ENCODE data around the gene DERA.
"Not testable (repeated sequence)": the region's sequence is repeated elsewhere in the genome, so short reads cannot be mapped to it uniquely, and the experiment has no call there.

DERA gene

GRCh38 chr12:16043480-16043879 lies 132.3 kb downstream of the DERA start:
- H3K4me3 ChIP-seq (ENCODE audit: low read length in 2 of 2): no peak overlapping the region
- no peaks in the 10 kb centered on the region for H3K27me3 ChIP-seq (ENCODE audit: control insufficient read depth in 2 of 2, insufficient read depth in 2 of 2, low read length in 2 of 2)
- H3K36me3 ChIP-seq (ENCODE audit: control insufficient read depth in 2 of 2, insufficient read depth in 2 of 2, low read length in 2 of 2): peaks cover 2 to 4% of the 10 kb centered on the region in 2 donors
- no peak overlapping the region for H3K27ac ChIP-seq (ENCODE audit: low read depth in 2 of 2, low read length in 2 of 2)
- H3K9me3 ChIP-seq (ENCODE audit: control insufficient read depth in 2 of 2, low read length in 2 of 2): peaks cover 2 to 7% of the 10 kb centered on the region in 2 donors
- H3K4me1 ChIP-seq (ENCODE audit: control insufficient read depth in 2 of 2, insufficient read depth in 2 of 2, low read length in 2 of 2): peaks cover 6% of the 10 kb centered on the region in 2 donors
- H3K9ac ChIP-seq (ENCODE audit: low read depth in 1 of 2, low read length in 2 of 2): no peak overlapping the region

- H3K4me3 ChIP-seq (ENCODE audit: low read length in 2 of 2): no peak overlapping the region
- peaks cover 6% of the 10 kb centered on the region in 2 donors for H3K4me1 ChIP-seq (ENCODE audit: control insufficient read depth in 2 of 2, insufficient read depth in 2 of 2, low read length in 2 of 2)
- H3K36me3 ChIP-seq (ENCODE audit: control insufficient read depth in 2 of 2, insufficient read depth in 2 of 2, low read length in 2 of 2): peaks cover 0 to 2% of the 10 kb centered on the region in 2 donors
- peaks cover 2 to 7% of the 10 kb centered on the region in 2 donors for H3K9me3 ChIP-seq (ENCODE audit: control insufficient read depth in 2 of 2, low read length in 2 of 2)
- no peak overlapping the region for H3K27ac ChIP-seq (ENCODE audit: low read depth in 2 of 2, low read length in 2 of 2)
- H3K27me3 ChIP-seq (ENCODE audit: control insufficient read depth in 2 of 2, insufficient read depth in 2 of 2, low read length in 2 of 2): no peaks in the 10 kb centered on the region
- H3K9ac ChIP-seq (ENCODE audit: low read depth in 1 of 2, low read length in 2 of 2): no peak overlapping the region
Observed at GRCh38 chr12:16046266-16046665, 135.1 kb downstream of the DERA start.

DNA sequence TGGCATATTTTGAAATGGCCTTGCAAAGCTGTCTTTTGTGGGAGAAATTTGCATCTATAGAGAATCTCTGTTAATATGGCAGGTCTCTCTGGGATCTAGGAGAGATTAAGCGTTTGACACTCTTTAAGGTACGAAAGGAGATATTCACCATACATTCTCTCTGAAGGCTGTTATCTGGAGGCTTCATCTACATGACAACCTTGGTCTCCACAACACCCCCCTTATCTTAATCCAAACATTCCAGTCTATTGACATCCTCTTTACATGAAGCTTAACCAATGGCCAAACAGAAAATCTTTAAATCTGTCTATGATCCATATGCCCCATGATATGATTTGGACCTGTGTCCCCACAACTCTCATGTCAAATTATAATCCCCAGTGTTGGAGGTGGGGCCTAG lies 137.4 kb downstream of the DERA start:
- H3K27me3 ChIP-seq (ENCODE audit: control insufficient read depth in 2 of 2, insufficient read depth in 2 of 2, low read length in 2 of 2): no peaks in the 10 kb centered on the region
- no peak overlapping the region for H3K4me3 ChIP-seq (ENCODE audit: low read length in 2 of 2)
- H3K36me3 ChIP-seq (ENCODE audit: control insufficient read depth in 2 of 2, insufficient read depth in 2 of 2, low read length in 2 of 2): peaks cover 0 to 2% of the 10 kb centered on the region in 2 donors
- H3K27ac ChIP-seq (ENCODE audit: low read depth in 2 of 2, low read length in 2 of 2): no peak overlapping the region
- H3K9ac ChIP-seq (ENCODE audit: low read depth in 1 of 2, low read length in 2 of 2): no peak overlapping the region
- H3K9me3 ChIP-seq (ENCODE audit: control insufficient read depth in 2 of 2, low read length in 2 of 2): peaks cover 0 to 7% of the 10 kb centered on the region in 2 donors
- H3K4me1 ChIP-seq (ENCODE audit: control insufficient read depth in 2 of 2, insufficient read depth in 2 of 2, low read length in 2 of 2): peaks cover 6% of the 10 kb centered on the region in 2 donors

DNA sequence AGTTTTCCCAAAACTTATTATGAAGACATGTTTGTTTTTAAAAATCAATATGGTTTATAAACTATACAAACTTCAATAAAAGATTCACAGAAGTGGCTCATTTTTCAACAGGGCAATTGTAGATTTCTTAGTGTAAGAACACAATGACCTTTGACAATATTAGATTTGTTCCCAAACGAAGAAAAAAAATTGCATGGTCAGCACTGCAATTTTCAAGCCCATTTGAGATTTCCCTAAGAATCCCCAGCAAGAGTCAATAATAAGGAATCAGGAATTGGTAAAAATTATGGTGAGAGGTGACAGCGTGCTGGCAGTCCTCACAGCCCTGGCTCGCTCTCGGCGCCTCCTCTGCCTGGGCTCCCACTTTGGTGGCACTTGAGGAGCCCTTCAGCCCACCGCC lies 145.8 kb downstream of the DERA start:
- H3K9ac ChIP-seq (ENCODE audit: low read depth in 1 of 2, low read length in 2 of 2): no peak overlapping the region
- H3K4me3 ChIP-seq (ENCODE audit: low read length in 2 of 2): no peak overlapping the region
- H3K4me1 ChIP-seq (ENCODE audit: control insufficient read depth in 2 of 2, insufficient read depth in 2 of 2, low read length in 2 of 2): no peaks in the 10 kb centered on the region
- H3K36me3 ChIP-seq (ENCODE audit: control insufficient read depth in 2 of 2, insufficient read depth in 2 of 2, low read length in 2 of 2): no peaks in the 10 kb centered on the region
- H3K27me3 ChIP-seq (ENCODE audit: control insufficient read depth in 2 of 2, insufficient read depth in 2 of 2, low read length in 2 of 2): no peaks in the 10 kb centered on the region
- no peak overlapping the region for H3K27ac ChIP-seq (ENCODE audit: low read depth in 2 of 2, low read length in 2 of 2)
- H3K9me3 ChIP-seq (ENCODE audit: control insufficient read depth in 2 of 2, low read length in 2 of 2): no peaks in the 10 kb centered on the region

DNA sequence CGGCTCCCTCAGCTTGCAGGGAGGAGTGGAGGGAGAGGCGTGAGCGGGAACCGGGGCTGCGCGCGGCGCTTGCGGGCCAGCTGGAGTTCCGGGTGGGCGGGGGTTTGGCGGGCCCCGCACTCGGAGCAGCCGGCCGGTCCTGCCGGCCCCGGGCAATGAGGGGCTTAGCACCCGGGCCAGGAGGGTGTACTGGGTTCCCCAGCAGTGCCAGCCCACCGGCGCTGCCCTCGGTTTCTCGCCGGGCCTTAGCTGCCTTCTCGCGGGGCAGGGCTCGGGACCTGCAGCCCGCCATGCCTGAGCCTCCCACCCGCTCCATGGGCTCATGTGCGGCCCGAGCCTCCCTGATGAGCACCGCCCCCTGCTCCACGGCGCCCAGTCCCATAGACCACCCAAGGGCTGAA lies 146.2 kb downstream of the DERA start:
- not testable (repeated sequence) for H3K9ac ChIP-seq (ENCODE audit: low read depth in 1 of 2, low read length in 2 of 2); H3K4me1 ChIP-seq (ENCODE audit: control insufficient read depth in 2 of 2, insufficient read depth in 2 of 2, low read length in 2 of 2); H3K4me3 ChIP-seq (ENCODE audit: low read length in 2 of 2); H3K9me3 ChIP-seq (ENCODE audit: control insufficient read depth in 2 of 2, low read length in 2 of 2); H3K36me3 ChIP-seq (ENCODE audit: control insufficient read depth in 2 of 2, insufficient read depth in 2 of 2, low read length in 2 of 2); H3K27ac ChIP-seq (ENCODE audit: low read depth in 2 of 2, low read length in 2 of 2); H3K27me3 ChIP-seq (ENCODE audit: control insufficient read depth in 2 of 2, insufficient read depth in 2 of 2, low read length in 2 of 2)

DNA sequence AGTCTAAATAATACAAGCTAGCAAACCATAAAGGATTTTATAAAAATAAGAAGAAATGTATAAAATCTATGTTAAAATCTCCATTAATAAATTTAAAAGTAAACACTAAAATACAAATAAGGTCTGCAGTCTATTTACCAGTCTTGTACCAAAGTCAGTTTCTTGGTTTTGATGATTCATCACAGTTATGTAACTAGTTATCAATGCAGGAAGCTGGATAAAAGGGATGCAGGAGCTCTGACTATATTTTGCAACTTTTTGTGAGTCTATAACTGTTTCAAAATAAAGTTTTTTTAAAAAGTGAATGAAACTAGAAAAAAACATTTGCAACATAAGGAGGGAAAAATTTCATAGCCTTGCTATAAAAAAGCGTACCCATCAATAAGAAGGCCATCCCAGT lies 151.5 kb downstream of the DERA start:
- no peak overlapping the region for H3K27ac ChIP-seq (ENCODE audit: low read depth in 2 of 2, low read length in 2 of 2)
- H3K4me3 ChIP-seq (ENCODE audit: low read length in 2 of 2): no peak overlapping the region
- H3K27me3 ChIP-seq (ENCODE audit: control insufficient read depth in 2 of 2, insufficient read depth in 2 of 2, low read length in 2 of 2): no peaks in the 10 kb centered on the region
- no peaks in the 10 kb centered on the region for H3K36me3 ChIP-seq (ENCODE audit: control insufficient read depth in 2 of 2, insufficient read depth in 2 of 2, low read length in 2 of 2)
- no peaks in the 10 kb centered on the region for H3K4me1 ChIP-seq (ENCODE audit: control insufficient read depth in 2 of 2, insufficient read depth in 2 of 2, low read length in 2 of 2)
- no peaks in the 10 kb centered on the region for H3K9me3 ChIP-seq (ENCODE audit: control insufficient read depth in 2 of 2, low read length in 2 of 2)
- no peak overlapping the region for H3K9ac ChIP-seq (ENCODE audit: low read depth in 1 of 2, low read length in 2 of 2)

DNA sequence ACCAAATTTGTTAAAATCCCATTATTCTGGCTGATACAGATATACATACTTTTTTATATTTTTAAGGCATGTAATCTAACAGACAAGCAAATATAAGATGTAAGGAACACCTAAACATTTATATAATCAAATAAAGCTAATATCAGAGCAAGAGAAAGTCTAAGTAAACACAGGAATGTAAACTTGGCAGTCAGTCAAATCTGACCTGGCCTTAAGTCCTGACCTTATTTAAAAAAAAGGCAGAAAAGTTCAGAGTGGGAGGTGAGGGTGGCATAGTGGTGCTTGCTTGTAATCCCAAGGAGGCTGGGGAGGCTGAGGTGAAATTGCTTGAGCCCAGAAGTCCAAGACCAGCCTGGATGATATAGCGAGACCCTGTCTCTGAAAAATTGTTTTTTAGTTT lies 152.6 kb downstream of the DERA start:
- Histone ChIP-seq H3K9ac (ENCODE audit: low read depth in 1 of 2, low read length in 2 of 2) (no peak overlapping the region), H3K36me3 (ENCODE audit: control insufficient read depth in 2 of 2, insufficient read depth in 2 of 2, low read length in 2 of 2) (no peaks in the 10 kb centered on the region), H3K4me3 (ENCODE audit: low read length in 2 of 2) (no peak overlapping the region), H3K9me3 (ENCODE audit: control insufficient read depth in 2 of 2, low read length in 2 of 2) (no peaks in the 10 kb centered on the region), H3K27ac (ENCODE audit: low read depth in 2 of 2, low read length in 2 of 2) (no peak overlapping the region), H3K27me3 (ENCODE audit: control insufficient read depth in 2 of 2, insufficient read depth in 2 of 2, low read length in 2 of 2) (no peaks in the 10 kb centered on the region), H3K4me1 (ENCODE audit: control insufficient read depth in 2 of 2, insufficient read depth in 2 of 2, low read length in 2 of 2) (no peaks in the 10 kb centered on the region)

DNA sequence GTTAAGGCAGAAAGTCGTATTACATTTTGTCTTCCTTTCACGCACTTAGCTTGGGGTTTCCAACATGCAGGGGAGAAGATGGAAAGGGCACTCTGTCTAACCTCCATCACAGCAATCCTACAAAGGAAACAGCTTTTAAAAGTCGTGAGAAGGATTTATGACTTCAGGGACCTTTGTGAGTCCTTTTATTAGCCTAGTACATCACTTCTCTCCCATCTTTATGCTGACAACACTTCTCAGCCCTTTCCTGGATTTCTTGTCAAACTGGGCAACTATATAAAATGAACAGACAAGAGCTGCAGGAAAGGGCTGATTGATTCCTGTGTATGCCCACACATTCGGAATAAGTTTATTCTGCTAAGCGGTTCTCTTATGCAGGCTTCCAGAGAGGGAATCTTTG lies 159.0 kb downstream of the DERA start:
- H3K4me1 ChIP-seq (ENCODE audit: control insufficient read depth in 2 of 2, insufficient read depth in 2 of 2, low read length in 2 of 2): no peaks in the 10 kb centered on the region
- no peak overlapping the region for H3K27ac ChIP-seq (ENCODE audit: low read depth in 2 of 2, low read length in 2 of 2)
- no peaks in the 10 kb centered on the region for H3K27me3 ChIP-seq (ENCODE audit: control insufficient read depth in 2 of 2, insufficient read depth in 2 of 2, low read length in 2 of 2)
- H3K4me3 ChIP-seq (ENCODE audit: low read length in 2 of 2): no peak overlapping the region
- no peaks in the 10 kb centered on the region for H3K9me3 ChIP-seq (ENCODE audit: control insufficient read depth in 2 of 2, low read length in 2 of 2)
- H3K9ac ChIP-seq (ENCODE audit: low read depth in 1 of 2, low read length in 2 of 2): no peak overlapping the region
- H3K36me3 ChIP-seq (ENCODE audit: control insufficient read depth in 2 of 2, insufficient read depth in 2 of 2, low read length in 2 of 2): no peaks in the 10 kb centered on the region

GRCh38 chr12:16072678-16073077 lies 161.5 kb downstream of the DERA start:
- Histone ChIP-seq H3K36me3 (ENCODE audit: control insufficient read depth in 2 of 2, insufficient read depth in 2 of 2, low read length in 2 of 2) (no peaks in the 10 kb centered on the region), H3K27ac (ENCODE audit: low read depth in 2 of 2, low read length in 2 of 2) (no peak overlapping the region), H3K4me1 (ENCODE audit: control insufficient read depth in 2 of 2, insufficient read depth in 2 of 2, low read length in 2 of 2) (peaks cover 0 to 4% of the 10 kb centered on the region in 2 donors), H3K27me3 (ENCODE audit: control insufficient read depth in 2 of 2, insufficient read depth in 2 of 2, low read length in 2 of 2) (no peaks in the 10 kb centered on the region), H3K9me3 (ENCODE audit: control insufficient read depth in 2 of 2, low read length in 2 of 2) (no peaks in the 10 kb centered on the region), H3K4me3 (ENCODE audit: low read length in 2 of 2) (no peak overlapping the region), H3K9ac (ENCODE audit: low read depth in 1 of 2, low read length in 2 of 2) (no peak overlapping the region)

GRCh38 chr12:16074894-16075293 lies 163.8 kb downstream of the DERA start:
- no peak overlapping the region for H3K4me3 ChIP-seq (ENCODE audit: low read length in 2 of 2)
- no peaks in the 10 kb centered on the region for H3K36me3 ChIP-seq (ENCODE audit: control insufficient read depth in 2 of 2, insufficient read depth in 2 of 2, low read length in 2 of 2)
- peaks cover 0 to 4% of the 10 kb centered on the region in 2 donors for H3K4me1 ChIP-seq (ENCODE audit: control insufficient read depth in 2 of 2, insufficient read depth in 2 of 2, low read length in 2 of 2)
- H3K9me3 ChIP-seq (ENCODE audit: control insufficient read depth in 2 of 2, low read length in 2 of 2): no peaks in the 10 kb centered on the region
- H3K27me3 ChIP-seq (ENCODE audit: control insufficient read depth in 2 of 2, insufficient read depth in 2 of 2, low read length in 2 of 2): no peaks in the 10 kb centered on the region
- H3K27ac ChIP-seq (ENCODE audit: low read depth in 2 of 2, low read length in 2 of 2): no peak overlapping the region
- no peak overlapping the region for H3K9ac ChIP-seq (ENCODE audit: low read depth in 1 of 2, low read length in 2 of 2)

GRCh38 chr12:16075887-16076286 lies 164.8 kb downstream of the DERA start:
- no peaks in the 10 kb centered on the region for H3K9me3 ChIP-seq (ENCODE audit: control insufficient read depth in 2 of 2, low read length in 2 of 2)
- H3K9ac ChIP-seq (ENCODE audit: low read depth in 1 of 2, low read length in 2 of 2): no peak overlapping the region
- H3K27ac ChIP-seq (ENCODE audit: low read depth in 2 of 2, low read length in 2 of 2): no peak overlapping the region

More at GRCh38 chr12:16075887-16076286, 164.8 kb downstream of the DERA start:
- no peaks in the 10 kb centered on the region for H3K27me3 ChIP-seq (ENCODE audit: control insufficient read depth in 2 of 2, insufficient read depth in 2 of 2, low read length in 2 of 2)
- no peaks in the 10 kb centered on the region for H3K36me3 ChIP-seq (ENCODE audit: control insufficient read depth in 2 of 2, insufficient read depth in 2 of 2, low read length in 2 of 2)
- H3K4me1 ChIP-seq (ENCODE audit: control insufficient read depth in 2 of 2, insufficient read depth in 2 of 2, low read length in 2 of 2): peaks cover 0 to 4% of the 10 kb centered on the region in 2 donors
- H3K4me3 ChIP-seq (ENCODE audit: low read length in 2 of 2): no peak overlapping the region
